Right cardiac atrium (tissue), 5 donors: Measurements from ENCODE around the gene CASZ1. TPM values are rescaled to one million over a fixed set of nuclear protein-coding genes. Genes with fewer than 3 reads are reported as not detected.

Experiments
- ATAC-seq, 2 donors: fragments of 200-7000 bp; cut with Tn5 transposase; one replicate each; pipeline versions ENCODE4 v1.8.0 to v1.9.1; 2020; ENCODE audit warnings: moderate library complexity in 2 of 2, mild to moderate bottlenecking in 1 of 2
- DNase-seq, 3 donors: peaks; one replicate each; pipeline ENCODE4 v3.0.0-alpha.2; 2020
- H3K27ac ChIP-seq: one replicate; pipeline ENCODE4 v1.5.1; 2013; ENCODE audit warnings: mild to moderate bottlenecking, low read length, control low read depth, moderate library complexity
- H3K27me3 ChIP-seq: one replicate; pipeline ENCODE4 v1.6.1; 2013; ENCODE audit not compliant: control insufficient read depth, insufficient read depth
- H3K4me1 ChIP-seq: one replicate; pipeline ENCODE4 v1.6.1; 2013; ENCODE audit warnings: low read length; ENCODE audit not compliant: control insufficient read depth, insufficient read depth
- H3K4me3 ChIP-seq: one replicate; pipeline ENCODE4 v1.5.1; 2013; ENCODE audit warnings: low read length, control low read depth
- H3K9me3 ChIP-seq: one replicate; pipeline ENCODE4 v1.6.1; 2013; ENCODE audit warnings: low read length; ENCODE audit not compliant: control insufficient read depth
- WGBS: extraction: QIAGEN DNeasy Blood & Tissue Kit; methylation state at CpG from one replicate; pipeline ENCODE4 v1.1.7; 2013; 5-methylcytosine and 5-hydroxymethylcytosine counted together
- intact Hi-C, 4 donors: fragments of 100-400 bp; cut with DNase I; formaldehyde crosslinking; loops; one replicate each; pipeline versions ENCODE4 v1.11.0 to v1.14.0; 2022 to 2023
- polyA plus RNA-seq: library from polyadenylated mRNA; stranded (reverse); fragments of 200-250 nt; gene quantifications from one replicate; pipeline ENCODE4 v1.2.3, GENCODE V29; 2013
- total RNA-seq, 4 donors: library from RNA; stranded (reverse); fragmentation: NEBNext Ultra II Directional; extraction: Animal tissue kit (Norgen Biotek cat#: 25700); gene quantifications; one replicate each; pipeline ENCODE4 v1.2.1, GENCODE V29; 2021
- donor health status: healthy with polysubstance abuse.
- donor health status: DM: no; HTN: yes; CAD: no.
- donor health status: DM: no; HTN: no; CAD: no.
- donor health status: DM: no; HTN: yes; CAD: no; lungs with severe emphysema.
- donor health status: DM: yes; HTN: yes; CAD: no.

The CASZ1 gene
- total and polyA plus RNA-seq, 5 donors, result 24.2 to 98.9 (median 54.5) TPM

- intact Hi-C loops, result loop anchor here in 3 of 4 donors (5.0 to 10.0 kb wide), 4 partner anchors 71 to 257 kb away; no protein-coding TSS in a partner anchor
- ATAC-seq, result no peak
- H3K9me3 ChIP-seq, result no peaks in the 10 kb centered on the region
- no peaks in the 10 kb centered on the region for H3K27me3 ChIP-seq
- H3K27ac ChIP-seq, result peak overlapping the region; percentile 35
- DNase-seq, result no peak
- H3K4me3 ChIP-seq, result no peak overlapping the region
- 30% methylated on average over 8 of the region's 8 CpGs for WGBS
- no peaks in the 10 kb centered on the region for H3K4me1 ChIP-seq
These were observed 5.1 kb downstream of the CASZ1 start for GRCh38 chr1:10791105-10791951.

DNA sequence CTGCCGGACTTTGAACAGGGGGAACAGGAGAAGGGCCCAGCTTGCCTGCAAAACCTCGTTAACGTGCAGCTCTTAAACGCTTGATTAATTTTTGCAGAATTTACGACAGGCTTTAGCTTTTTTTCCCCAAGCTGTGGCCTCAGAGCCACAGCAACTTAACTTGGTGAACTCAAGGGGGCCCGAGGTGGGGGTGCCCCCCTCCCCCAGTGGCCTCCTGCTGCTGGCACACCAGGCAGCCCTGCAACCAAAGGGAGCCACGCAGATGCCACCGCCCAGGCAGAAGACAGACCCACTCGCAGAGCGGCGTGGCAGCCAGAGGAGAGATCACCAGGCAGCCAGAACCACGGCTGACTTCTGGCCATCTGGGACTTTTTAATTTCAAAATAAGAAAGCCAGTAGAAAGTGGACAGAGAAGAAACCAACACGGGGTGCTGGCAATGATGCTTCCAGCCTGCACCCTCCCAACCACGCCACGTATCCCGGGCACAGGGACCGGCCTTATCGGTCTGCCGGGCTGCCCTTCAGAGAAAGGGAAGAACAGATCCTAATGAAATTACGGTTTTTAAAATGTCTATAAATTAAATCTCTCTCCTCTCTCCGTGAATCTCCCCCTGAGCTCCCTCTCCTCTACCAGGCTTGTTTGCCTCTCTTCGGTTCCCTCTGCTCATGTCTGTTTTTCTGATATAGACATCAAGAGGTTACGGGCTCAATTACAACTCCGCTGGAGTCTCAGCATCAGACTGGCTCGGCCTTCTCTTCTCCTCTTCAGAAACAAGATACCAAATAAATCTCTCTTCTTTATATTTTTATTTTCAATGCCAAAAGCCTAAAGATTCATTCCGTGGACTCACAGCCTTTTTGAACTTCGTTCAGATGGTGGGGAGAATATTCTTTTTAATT lies 6.4 kb downstream of the CASZ1 start:
- intact Hi-C loops, result loop anchor here in 3 of 4 donors (5.0 to 10.0 kb wide), 4 partner anchors 72 to 255 kb away; no protein-coding TSS in a partner anchor
- H3K27me3 ChIP-seq, result no peaks in the 10 kb centered on the region
- WGBS, result 63% methylated on average over 27 of the region's 27 CpGs
- ATAC-seq, result no peak
- no peak for DNase-seq
- H3K27ac ChIP-seq, result peak overlapping the region; percentile 8
- peaks cover 4% of the 10 kb centered on the region for H3K4me1 ChIP-seq
- no peak overlapping the region for H3K4me3 ChIP-seq
- no peaks in the 10 kb centered on the region for H3K9me3 ChIP-seq

- intact Hi-C loops, result no loop called here
- Histone ChIP-seq H3K9me3 (no peaks in the 10 kb centered on the region), H3K27me3 (no peaks in the 10 kb centered on the region), H3K27ac (no peak overlapping the region), H3K4me1 (peaks cover 4% of the 10 kb centered on the region), H3K4me3 (no peak overlapping the region)
- ATAC-seq (no peak), DNase-seq (no peak)
- 74% methylated on average over 8 of the region's 8 CpGs for WGBS
These were observed 7.2 kb downstream of the CASZ1 start for GRCh38 chr1:10789047-10789791.

DNA sequence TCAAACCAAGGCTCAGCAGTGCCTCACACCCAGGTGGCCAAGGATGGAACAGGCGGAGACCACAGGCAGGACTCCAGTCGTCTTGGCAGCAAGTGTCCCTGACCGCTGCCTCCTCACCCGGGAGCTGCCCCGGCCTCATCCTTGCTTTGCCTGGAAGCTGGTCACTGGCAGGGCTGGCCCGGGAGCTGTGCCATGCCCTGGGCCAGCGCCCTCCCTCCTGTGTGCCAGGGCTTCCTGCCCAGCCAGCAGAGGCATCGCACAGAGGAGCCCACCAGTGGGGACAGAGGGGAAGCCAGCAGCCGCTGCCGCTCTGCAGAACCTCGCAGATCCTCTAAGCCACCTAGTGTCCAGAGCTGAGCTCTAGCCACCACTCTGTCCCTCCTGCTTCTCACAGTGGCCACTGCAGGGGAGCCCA lies 7.8 kb downstream of the CASZ1 start:
- H3K27me3 ChIP-seq, result no peaks in the 10 kb centered on the region

GRCh38 chr1:10787286-10787685 lies 9.2 kb downstream of the CASZ1 start:
- H3K4me1 ChIP-seq, result peaks cover 4% of the 10 kb centered on the region
- no peak overlapping the region for H3K4me3 ChIP-seq
- intact Hi-C loops, result no loop called here
- H3K27me3 ChIP-seq, result no peaks in the 10 kb centered on the region
- DNase-seq, result no peak
- no peaks in the 10 kb centered on the region for H3K9me3 ChIP-seq
- peak in 1 of 2 donors; percentile 22 for ATAC-seq
- WGBS, result 76% methylated on average over 21 of the region's 21 CpGs
- no peak overlapping the region for H3K27ac ChIP-seq

More for the DNA sequence above, 7.8 kb downstream of the CASZ1 start:
- no peaks in the 10 kb centered on the region for H3K9me3 ChIP-seq
- peak overlapping the region; percentile 16 for H3K27ac ChIP-seq
- peak; percentile 87 to 91 for ATAC-seq
- H3K4me3 ChIP-seq, result no peak overlapping the region
- H3K4me1 ChIP-seq, result peaks cover 4% of the 10 kb centered on the region
- 22% methylated on average over 11 of the region's 11 CpGs for WGBS
- peak; percentile 62 to 84 (median 83) for DNase-seq
- intact Hi-C loops, result no loop called here

- ATAC-seq (peak; percentile 13 to 45), DNase-seq (no peak)
- peaks cover 7% of the 10 kb centered on the region for H3K4me1 ChIP-seq
- no peaks in the 10 kb centered on the region for H3K27me3 ChIP-seq
- no peak overlapping the region for H3K4me3 ChIP-seq
- 72% methylated on average over 30 of the region's 30 CpGs for WGBS
- H3K27ac ChIP-seq, result peak overlapping the region; percentile 3
- H3K9me3 ChIP-seq, result no peaks in the 10 kb centered on the region
- intact Hi-C loops, result no loop called here
These were observed 10.5 kb downstream of the CASZ1 start for GRCh38 chr1:10785728-10786638.

DNA sequence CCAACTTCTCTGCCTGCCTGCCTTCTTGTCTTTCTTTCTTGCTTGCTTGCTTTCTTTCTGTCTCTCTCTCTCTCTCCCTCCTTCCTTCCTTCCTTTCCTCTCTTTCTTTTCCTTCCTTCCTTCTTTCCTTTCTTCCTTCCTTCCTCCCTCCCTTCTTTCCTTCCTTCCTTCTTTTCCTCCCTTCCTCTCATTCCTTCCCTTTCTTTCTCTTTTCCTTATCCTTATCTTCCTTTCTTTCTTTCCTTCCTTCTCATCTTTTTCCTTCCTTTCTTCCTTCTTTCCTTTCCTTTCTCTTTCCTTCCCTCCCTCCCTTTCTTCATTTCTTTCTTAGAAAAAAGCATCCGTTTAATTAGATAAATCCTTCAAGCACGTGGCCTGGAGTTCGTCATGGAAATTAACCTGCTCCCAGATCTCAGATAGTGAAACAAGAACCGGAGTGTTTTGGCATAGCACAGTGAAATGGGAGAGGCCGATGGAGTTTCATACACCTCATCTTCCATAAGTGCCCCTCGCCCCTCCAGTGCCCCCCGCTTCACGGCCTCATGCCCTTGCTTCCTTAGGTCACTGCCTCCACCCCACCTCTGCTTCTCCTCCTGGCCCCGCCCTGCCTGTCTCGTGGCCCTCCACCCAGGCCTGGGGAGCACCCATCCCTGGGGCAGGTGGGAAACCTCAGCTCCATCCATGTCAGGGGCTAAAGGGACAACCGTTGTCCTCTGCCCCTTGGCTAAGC lies 11.3 kb downstream of the CASZ1 start:
- DNase-seq (no peak), ATAC-seq (no peak)
- peaks cover 8% of the 10 kb centered on the region for H3K4me1 ChIP-seq
- H3K27ac ChIP-seq, result no peak overlapping the region
- H3K4me3 ChIP-seq, result no peak overlapping the region
- intact Hi-C loops, result no loop called here
- WGBS, result 50% methylated on average over 11 of the region's 11 CpGs
- no peaks in the 10 kb centered on the region for H3K27me3 ChIP-seq
- no peaks in the 10 kb centered on the region for H3K9me3 ChIP-seq

DNA sequence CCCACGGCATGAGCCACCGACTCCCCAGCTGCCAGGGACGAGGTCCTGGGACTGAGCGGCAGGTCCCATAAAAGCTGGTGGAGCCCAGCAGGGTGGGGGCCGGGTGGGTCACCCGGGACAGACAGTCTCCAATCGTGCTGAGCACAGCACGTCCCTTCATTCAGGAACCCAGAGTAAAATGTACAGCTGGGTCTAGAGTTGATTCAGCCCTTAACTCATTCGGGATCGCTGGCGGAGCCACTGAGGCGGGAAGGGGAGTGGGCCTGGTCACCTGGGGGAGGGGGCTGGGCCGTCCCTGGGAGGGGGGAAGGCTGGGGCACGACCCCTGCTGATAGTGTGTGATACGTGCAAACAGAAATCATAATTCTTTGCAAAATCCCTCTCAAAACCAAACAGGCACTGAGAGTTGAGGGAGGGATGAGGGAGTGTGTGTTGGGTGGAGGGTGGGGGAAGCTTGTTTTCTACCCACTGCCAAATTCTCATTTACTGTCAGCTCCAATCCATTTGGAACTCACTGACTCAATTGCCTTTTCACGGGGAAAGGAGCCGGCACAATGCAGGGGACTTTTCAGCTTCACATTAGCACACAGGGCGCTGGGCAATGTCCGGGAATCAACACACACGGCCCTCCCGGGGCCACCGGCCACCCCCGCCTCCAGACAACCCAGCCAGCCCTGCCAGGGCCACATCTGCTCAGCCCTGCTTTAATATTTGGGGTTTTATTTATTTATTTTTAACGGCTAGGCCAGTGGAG lies 13.8 kb downstream of the CASZ1 start:
- intact Hi-C loops, result no loop called here
- Histone ChIP-seq H3K4me1 (peaks cover 11% of the 10 kb centered on the region), H3K9me3 (no peaks in the 10 kb centered on the region), H3K27me3 (no peaks in the 10 kb centered on the region), H3K4me3 (no peak overlapping the region), H3K27ac (no peak overlapping the region)
- 61% methylated on average over 24 of the region's 24 CpGs for WGBS
- DNase-seq (peak in 1 of 3 donors; percentile 52), ATAC-seq (no peak)

- Histone ChIP-seq H3K4me1 (peaks cover 14% of the 10 kb centered on the region), H3K27ac (no peak overlapping the region), H3K9me3 (no peaks in the 10 kb centered on the region), H3K4me3 (no peak overlapping the region), H3K27me3 (no peaks in the 10 kb centered on the region)
- WGBS, result 88% methylated on average over 8 of the region's 8 CpGs
- ATAC-seq, result peak in 1 of 2 donors; percentile 9
- peak in 1 of 3 donors; percentile 46 for DNase-seq
- intact Hi-C loops, result no loop called here
These were observed 15.3 kb downstream of the CASZ1 start for GRCh38 chr1:10781137-10781536.
